IMR-90 (cell line): Measurements from ENCODE around the gene CLDN14. TPM values are rescaled to one million over a fixed set of nuclear protein-coding genes. Genes with fewer than 3 reads are reported as not detected.
A peak's percentile ranks its signal among the peaks of the same experiment; 100 is the strongest.

ENCODE experiments used
- ATAC-seq: fragments of 200-7000 bp; cut with Tn5 transposase; 2 replicates; pipeline ENCODE4 v1.9.1; 2020; ENCODE audit warnings: low read depth, mild to moderate bottlenecking, moderate library complexity
- BruUV-seq: library from RNA; stranded (reverse); fragments of 400-500 nt; replicated peaks from 2 replicates; lab custom pipeline; 2021; lab: Mats Ljungman, UMichigan
- CTCF ChIA-PET: fragments of 300-600 bp; formaldehyde crosslinking; extraction: SDS; loops from one replicate; lab custom pipeline; 2021; ENCODE audit warnings: antibody characterized with exemption; lab: Yijun Ruan, JAX
- POLR2A ChIA-PET: fragments of 300-600 bp; sonication (Branson Sonifier 250); formaldehyde crosslinking; loops from one replicate; lab custom pipeline; 2022; ENCODE audit warnings: antibody characterized with exemption; ENCODE audit not compliant: unreplicated experiment; lab: Charles Lee
- DNase-seq: peaks from one replicate; pipeline ENCODE4 v3.0.0; 2013
- H2AFZ ChIP-seq: replicated peaks from 2 replicates; pipeline ENCODE3; 2013; ENCODE audit warnings: low read length, mild to moderate bottlenecking; ENCODE audit not compliant: poor library complexity
- H2AK5ac ChIP-seq: 2 replicates; pipeline ENCODE4 v1.6.1; 2013; ENCODE audit warnings: low read depth, low read length, inconsistent platforms
- H2AK9ac ChIP-seq: replicated peaks from 2 replicates; pipeline ENCODE3; 2013; ENCODE audit warnings: mild to moderate bottlenecking, low read depth, low read length, moderate library complexity; ENCODE audit not compliant: poor library complexity
- H2BK120ac ChIP-seq: 2 replicates; pipeline ENCODE4 v1.6.1; 2013; ENCODE audit warnings: low read depth, low read length, inconsistent platforms
- H2BK15ac ChIP-seq: 3 replicates; pipeline ENCODE4 v1.6.1; 2013; ENCODE audit warnings: low read depth, low read length, inconsistent platforms
- H2BK20ac ChIP-seq: 2 replicates; pipeline ENCODE4 v1.6.1; 2013; ENCODE audit warnings: low read depth, mild to moderate bottlenecking, inconsistent platforms, low read length, moderate library complexity
- H2BK5ac ChIP-seq: 2 replicates; pipeline ENCODE4 v1.6.1; 2013; ENCODE audit warnings: mild to moderate bottlenecking, low read depth, low read length, inconsistent platforms; ENCODE audit not compliant: poor library complexity, severe bottlenecking
- H3K14ac ChIP-seq: replicated peaks from 2 replicates; pipeline ENCODE4 v1.6.1; 2013; ENCODE audit warnings: low read depth, low read length, inconsistent platforms
- H3K18ac ChIP-seq: 2 replicates; pipeline ENCODE4 v1.6.1; 2013; ENCODE audit warnings: low read depth, low read length, control low read depth
- H3K23ac ChIP-seq: 2 replicates; pipeline ENCODE4 v1.6.1; 2013; ENCODE audit warnings: low read depth, low read length, inconsistent platforms
- H3K27ac ChIP-seq: 2 replicates; pipeline ENCODE4 v1.5.1; 2013; ENCODE audit warnings: mild to moderate bottlenecking, control low read depth, low read length; ENCODE audit not compliant: insufficient read depth
- H3K27me3 ChIP-seq: 2 replicates; pipeline ENCODE4 v1.6.1; 2013; ENCODE audit warnings: low read length; ENCODE audit not compliant: control insufficient read depth, insufficient read depth
- H3K36me3 ChIP-seq: 2 replicates; pipeline ENCODE4 v1.6.1; 2013; ENCODE audit warnings: low read length, mixed read lengths; ENCODE audit not compliant: control insufficient read depth, insufficient read depth
- H3K4ac ChIP-seq: 2 replicates; pipeline ENCODE4 v1.6.1; 2013; ENCODE audit warnings: low read depth, low read length, inconsistent platforms
- H3K4me1 ChIP-seq: 2 replicates; pipeline ENCODE4 v1.6.1; 2013; ENCODE audit warnings: low read length, mixed read lengths; ENCODE audit not compliant: control insufficient read depth, insufficient read depth
- H3K4me2 ChIP-seq: 2 replicates; pipeline ENCODE4 v1.6.1; 2013; ENCODE audit warnings: low read depth, mild to moderate bottlenecking, control low read depth, low read length, moderate library complexity
- H3K4me3 ChIP-seq: 2 replicates; pipeline ENCODE4 v1.5.1; 2013; ENCODE audit warnings: low read depth, mild to moderate bottlenecking, control low read depth, low read length, moderate library complexity; ENCODE audit not compliant: insufficient read depth
- H3K56ac ChIP-seq: 2 replicates; pipeline ENCODE4 v1.6.1; 2013; ENCODE audit warnings: low read length, inconsistent platforms; ENCODE audit not compliant: insufficient read depth; ENCODE audit errors: extremely low read depth
- H3K79me1 ChIP-seq, 2 experiments: 2 replicates each; pipeline ENCODE4 v1.6.1; 2013; ENCODE audit warnings: low read length in 2 of 2, inconsistent platforms in 1 of 2, low read depth in 1 of 2
- H3K9ac ChIP-seq: 2 replicates; pipeline ENCODE4 v1.6.1; 2013; ENCODE audit warnings: low read depth, low read length, control low read depth
- H3K9me1 ChIP-seq: 2 replicates; pipeline ENCODE4 v1.6.1; 2013; ENCODE audit warnings: low read length, inconsistent platforms; ENCODE audit not compliant: insufficient read depth
- H3K9me3 ChIP-seq: 2 replicates; pipeline ENCODE4 v1.6.1; 2013; ENCODE audit warnings: low read length; ENCODE audit not compliant: control insufficient read depth, insufficient read depth
- H4K20me1 ChIP-seq: 2 replicates; pipeline ENCODE4 v1.6.1; 2013; ENCODE audit warnings: low read length, inconsistent platforms; ENCODE audit not compliant: insufficient read depth
- H4K5ac ChIP-seq: 2 replicates; pipeline ENCODE4 v1.6.1; 2013; ENCODE audit warnings: mild to moderate bottlenecking, low read depth, low read length, control low read depth
- H4K8ac ChIP-seq, 2 experiments: 2 replicates each; pipeline ENCODE4 v1.6.1; 2013; ENCODE audit warnings: low read depth in 2 of 2, low read length in 2 of 2, control low read depth in 1 of 2, inconsistent platforms in 1 of 2
- H4K91ac ChIP-seq: 2 replicates; pipeline ENCODE4 v1.6.1; 2013; ENCODE audit warnings: low read depth, low read length, inconsistent platforms; ENCODE audit not compliant: insufficient read depth
- CTCF ChIP-seq: conservative IDR thresholded peaks from 2 replicates; pipeline ENCODE4 v1.5.1; 2012; ENCODE audit warnings: mild to moderate bottlenecking, low read depth, low read length, improper control_type of control experiment
- MAFK ChIP-seq: IDR thresholded peaks from 2 replicates; pipeline ENCODE4 v1.6.1; 2012; ENCODE audit warnings: low read depth, low read length, improper control_type of control experiment
- MXI1 ChIP-seq: IDR thresholded peaks from 2 replicates; pipeline ENCODE4 v1.6.1; 2012; ENCODE audit warnings: low read depth, mild to moderate bottlenecking, low read length, moderate library complexity, borderline replicate concordance
- RCOR1 ChIP-seq: IDR thresholded peaks from 2 replicates; pipeline ENCODE4 v1.6.1; 2012; ENCODE audit warnings: mild to moderate bottlenecking, low read length, improper control_type of control experiment; ENCODE audit not compliant: insufficient replicate concordance
- WGBS, 2 experiments: methylation state at CpG; one replicate each; pipeline versions ENCODE4 v1.1.5 to v1.1.7; 2013; ENCODE audit warnings: missing lambda C conversion rate in 2 of 2; ENCODE audit not compliant: insufficient read length in 1 of 2; ENCODE audit errors: extremely low coverage in 2 of 2; 5-methylcytosine and 5-hydroxymethylcytosine counted together
- dilution Hi-C: fragments of 300-500 bp; cut with HindIII; formaldehyde crosslinking; loops from one replicate; pipeline ENCODE4 v1.14.3; 2018; ENCODE audit warnings: low sequenced_read_pairs; ENCODE audit not compliant: unreplicated experiment
- in situ Hi-C: fragments of 300-500 bp; cut with MboI; formaldehyde crosslinking; loops from 3 replicates; pipeline ENCODE4 v1.14.3; 2019; ENCODE audit warnings: low sequenced_read_pairs, inconsistent platforms, mixed read lengths
- intact Hi-C: fragments of 100-400 bp; cut with micrococcal nuclease; formaldehyde crosslinking; loops from 2 replicates; pipeline ENCODE4 v1.10.0; 2022
- polyA plus RNA-seq, 3 experiments: library from polyadenylated mRNA; depleted of rRNA; stranded (reverse); fragments of >200 nt; gene quantifications; 2 replicates each; pipeline ENCODE4 v1.2.3, GENCODE V29; 2012; ENCODE audit warnings: low replicate concordance in 1 of 3
- total RNA-seq: library from RNA; depleted of rRNA; stranded (reverse); fragments of >200 nt; gene quantifications from 2 replicates; pipeline ENCODE4 v1.2.3, GENCODE V29; 2012

Gene CLDN14
- total and polyA plus RNA-seq, 2 of the 4 experiments (the other 2 are of a cell fraction): not detected

- H4K20me1 ChIP-seq: no peaks in the 10 kb centered on the region
- no peak overlapping the region for H4K5ac ChIP-seq
- H3K9me3 ChIP-seq: no peaks in the 10 kb centered on the region
- H2BK120ac ChIP-seq: no peak overlapping the region; the same call in 1 of the 2 replicates
- H3K4ac ChIP-seq: no peak overlapping the region
- WGBS, 2 experiments: 50% methylated on average over 5 of the region's 10 CpGs; no CpG with 5 or more reads in 1 of the 2 experiments
- H2BK5ac ChIP-seq: no peak overlapping the region
- no peak overlapping the region for H3K56ac ChIP-seq
- ChIA-PET CTCF (no interaction called here), POLR2A (no interaction called here)
- H3K23ac ChIP-seq: no peak overlapping the region
- H4K8ac ChIP-seq: no peak overlapping the region
- H2AK5ac ChIP-seq: no peak overlapping the region
- H3K9ac ChIP-seq: no peak overlapping the region
- H3K27me3 ChIP-seq: no peaks in the 10 kb centered on the region
- intact Hi-C loops (no loop called here), in situ Hi-C loops (no loop called here), dilution Hi-C loops (no loop called here)
- no peaks in the 10 kb centered on the region for H3K79me1 ChIP-seq
- 0 out of 2 replicates have a peak, but pooled peaks cover 2% of the 10 kb centered on the region for H3K9me1 ChIP-seq
- ATAC-seq: no peak
- DNase-seq: no peak
- BruUV-seq: no TSS peak
- no peak overlapping the region for H2BK20ac ChIP-seq
- no peak overlapping the region for H3K14ac ChIP-seq
- peak overlapping the region; percentile 61 for H2AFZ ChIP-seq
- no peak overlapping the region for H4K91ac ChIP-seq
- H2BK15ac ChIP-seq: no peak overlapping the region
- H3K4me2 ChIP-seq: no peak overlapping the region
- no peak overlapping the region for H3K27ac ChIP-seq
- TF ChIP-seq MXI1 (no peak), MAFK (no peak), CTCF (no peak), RCOR1 (no peak)
- no peaks in the 10 kb centered on the region for H3K36me3 ChIP-seq
- H3K18ac ChIP-seq: no peak overlapping the region
- H3K4me3 ChIP-seq: no peak overlapping the region
- H2AK9ac ChIP-seq: no peak overlapping the region
- H3K4me1 ChIP-seq: peaks cover 2% of the 10 kb centered on the region; the same call in 1 of the 2 replicates
Measured at GRCh38 chr21:36446301-36446700, 33.6 kb downstream of the CLDN14 start.
